H1 (cell line): Measurements from ENCODE around the gene SH3RF3. TPM values are rescaled to one million over a fixed set of nuclear protein-coding genes. Genes with fewer than 3 reads are reported as not detected.

Source experiments
- CTCF ChIA-PET: fragments of 300-600 bp; sonication (Branson Sonifier 250); formaldehyde crosslinking; loops from one replicate; lab custom pipeline; 2021; ENCODE audit not compliant: partially characterized antibody; lab: Charles Lee
- POLR2A ChIA-PET: fragments of 300-600 bp; sonication (Branson Sonifier 250); formaldehyde crosslinking; loops from one replicate; lab custom pipeline; 2021; ENCODE audit warnings: inconsistent platforms; ENCODE audit not compliant: partially characterized antibody; lab: Charles Lee
- DNase-seq, 2 experiments: peaks; one replicate each; pipeline versions ENCODE4 v3.0.0 to v3.0.0-alpha.2; 2010 to 2022; ENCODE audit warnings: low spot score in 2 of 2, low read depth in 1 of 2, mixed read lengths in 1 of 2
- FAIRE-seq: peaks from 2 replicates; lab custom pipeline; 2011; peaks lifted over from hg19 to GRCh38; lab: Jason Lieb, UNC
- H2AFZ ChIP-seq: 2 replicates; pipeline ENCODE4 v1.8.1; 2012; ENCODE audit warnings: low read length, inconsistent platforms
- H2AK5ac ChIP-seq: 2 replicates; pipeline ENCODE4 v1.6.1; 2013; ENCODE audit warnings: low read depth, low read length
- H2BK120ac ChIP-seq: replicated peaks from 2 replicates; pipeline ENCODE3; 2013; ENCODE audit warnings: low read depth, low read length, inconsistent platforms
- H2BK12ac ChIP-seq: 2 replicates; pipeline ENCODE4 v1.6.1; 2013; ENCODE audit warnings: low read depth, low read length
- H2BK15ac ChIP-seq: 2 replicates; pipeline ENCODE4 v1.6.1; 2013; ENCODE audit warnings: low read length
- H2BK20ac ChIP-seq: 2 replicates; pipeline ENCODE4 v1.6.1; 2013; ENCODE audit warnings: low read length
- H2BK5ac ChIP-seq: 2 replicates; pipeline ENCODE4 v1.6.1; 2013; ENCODE audit warnings: low read depth, low read length
- H3K14ac ChIP-seq: 2 replicates; pipeline ENCODE4 v1.6.1; 2013; ENCODE audit warnings: inconsistent platforms; ENCODE audit not compliant: insufficient read length
- H3K18ac ChIP-seq: 2 replicates; pipeline ENCODE4 v1.6.1; 2013; ENCODE audit warnings: low read length; ENCODE audit errors: extremely low read depth
- H3K23ac ChIP-seq: 2 replicates; pipeline ENCODE4 v1.6.1; 2013; ENCODE audit warnings: inconsistent platforms; ENCODE audit not compliant: insufficient read length
- H3K23me2 ChIP-seq: 2 replicates; pipeline ENCODE4 v1.6.1; 2013; ENCODE audit warnings: low read depth, low read length
- H3K27ac ChIP-seq: 2 replicates; pipeline ENCODE4 v1.6.1; 2011; ENCODE audit warnings: low read depth, low read length, inconsistent platforms
- H3K27me3 ChIP-seq, 4 experiments: replicated peaks in 1 of 4; 1 replicate in 1 of 4; 2 replicates in 3 of 4; pipeline versions ENCODE4 v1.6.1 to v1.8.1; 2011 to 2013; ENCODE audit warnings: low read length in 3 of 4, mild to moderate bottlenecking in 3 of 4, inconsistent platforms in 2 of 4, mixed read lengths in 2 of 4, moderate library complexity in 1 of 4; ENCODE audit not compliant: control insufficient read depth in 3 of 4, insufficient read depth in 3 of 4; ENCODE audit errors: extremely low read depth in 1 of 4
- H3K36me3 ChIP-seq, 4 experiments: 2 replicates each; pipeline versions ENCODE4 v1.6.1 to v1.8.1; 2011 to 2013; ENCODE audit warnings: mild to moderate bottlenecking in 4 of 4, low read length in 3 of 4, moderate library complexity in 2 of 4, control low read depth in 1 of 4, inconsistent platforms in 1 of 4; ENCODE audit not compliant: insufficient read depth in 4 of 4, control insufficient read depth in 2 of 4
- H3K4ac ChIP-seq: replicated peaks from 2 replicates; pipeline ENCODE3; 2013; ENCODE audit warnings: low read length, low read depth, mixed read lengths, inconsistent platforms; ENCODE audit not compliant: insufficient read length
- H3K4me1 ChIP-seq, 4 experiments: replicated peaks in 1 of 4; 1 replicate in 1 of 4; 2 replicates in 3 of 4; pipeline versions ENCODE4 v1.6.1 to v1.8.1; 2011 to 2013; ENCODE audit warnings: low read length in 3 of 4, inconsistent platforms in 2 of 4, mixed read lengths in 1 of 4; ENCODE audit not compliant: insufficient read depth in 4 of 4, control insufficient read depth in 3 of 4
- H3K4me2 ChIP-seq, 2 experiments: 2 replicates each; pipeline versions ENCODE4 v1.6.1 to v1.8.1; 2011 to 2013; ENCODE audit warnings: low read depth in 2 of 2, low read length in 2 of 2, control low read depth in 1 of 2, inconsistent platforms in 1 of 2, mild to moderate bottlenecking in 1 of 2; ENCODE audit not compliant: insufficient read depth in 1 of 2
- H3K4me3 ChIP-seq, 4 experiments: fragments of 200-600, 300-600 bp in 1 of 4; sonication (generic), shearing (Covaris generic), sonication (Bioruptor Twin) in 1 of 4; 2 replicates each; pipeline versions ENCODE4 v1.5.1 to v1.8.1; 2011 to 2016; ENCODE audit warnings: low read length in 4 of 4, low read depth in 3 of 4, control low read depth in 2 of 4, inconsistent platforms in 2 of 4, mild to moderate bottlenecking in 2 of 4, mixed read lengths in 1 of 4, moderate library complexity in 1 of 4; ENCODE audit not compliant: insufficient read depth in 2 of 4; ENCODE audit errors: extremely low read depth in 1 of 4
- H3K56ac ChIP-seq: replicated peaks from 2 replicates; pipeline ENCODE3; 2013; ENCODE audit warnings: low read depth, mild to moderate bottlenecking, mixed read lengths, low read length, inconsistent platforms; ENCODE audit not compliant: insufficient read length
- H3K79me1 ChIP-seq: 2 replicates; pipeline ENCODE4 v1.6.1; 2013; ENCODE audit warnings: low read depth, low read length, control low read depth
- H3K79me2 ChIP-seq, 2 experiments: 2 replicates each; pipeline versions ENCODE4 v1.6.1 to v1.8.1; 2012 to 2013; ENCODE audit warnings: low read length in 2 of 2, mild to moderate bottlenecking in 2 of 2, inconsistent platforms in 1 of 2; ENCODE audit not compliant: insufficient read depth in 2 of 2, control insufficient read depth in 1 of 2
- H3K9ac ChIP-seq, 4 experiments: replicated peaks in 1 of 4; 1 replicate in 1 of 4; 2 replicates in 3 of 4; pipeline versions ENCODE4 v1.6.1 to v1.8.1; 2011 to 2013; ENCODE audit warnings: low read depth in 3 of 4, low read length in 3 of 4, control low read depth in 2 of 4, mild to moderate bottlenecking in 2 of 4, moderate library complexity in 2 of 4, inconsistent platforms in 1 of 4; ENCODE audit errors: extremely low read depth in 1 of 4
- H3K9me3 ChIP-seq, 2 experiments: 2 replicates each; pipeline versions ENCODE4 v1.6.1 to v1.8.1; 2012 to 2013; ENCODE audit warnings: mild to moderate bottlenecking in 2 of 2, moderate library complexity in 2 of 2, control low read depth in 1 of 2, inconsistent platforms in 1 of 2, low read depth in 1 of 2, low read length in 1 of 2, mixed read lengths in 1 of 2; ENCODE audit not compliant: insufficient read depth in 2 of 2
- H4K20me1 ChIP-seq, 2 experiments: replicated peaks in 1 of 2; 2 replicates each; pipeline versions ENCODE3 to v1.8.1; 2011 to 2013; ENCODE audit warnings: inconsistent platforms in 2 of 2, low read length in 2 of 2, mild to moderate bottlenecking in 1 of 2; ENCODE audit not compliant: insufficient read depth in 2 of 2, control insufficient read depth in 1 of 2
- H4K5ac ChIP-seq: 2 replicates; pipeline ENCODE4 v1.6.1; 2013; ENCODE audit warnings: low read length, low read depth, mixed read lengths, inconsistent platforms; ENCODE audit not compliant: insufficient read length
- H4K8ac ChIP-seq: 2 replicates; pipeline ENCODE4 v1.8.0; 2013; ENCODE audit warnings: mild to moderate bottlenecking, moderate library complexity, low read length, inconsistent platforms; ENCODE audit not compliant: insufficient read depth; ENCODE audit errors: extremely low read depth
- H4K91ac ChIP-seq: replicated peaks from 2 replicates; pipeline ENCODE3; 2013; ENCODE audit warnings: low read length, mixed read lengths, inconsistent platforms; ENCODE audit not compliant: insufficient read length
- BCL11A ChIP-seq, 2 experiments: IDR thresholded peaks; one replicate each; pipeline ENCODE4 v1.6.1; 2011; ENCODE audit warnings: low read depth in 2 of 2, low read length in 2 of 2, mild to moderate bottlenecking in 2 of 2
- CHD2 ChIP-seq: IDR thresholded peaks from 2 replicates; pipeline ENCODE4 v1.6.1; 2012; ENCODE audit warnings: low read length, improper control_type of control experiment
- CTBP2 ChIP-seq: IDR thresholded peaks from 2 replicates; pipeline ENCODE4 v1.7.0; 2011; ENCODE audit warnings: borderline replicate concordance, mild to moderate bottlenecking, moderate library complexity, mixed read lengths, low read length; ENCODE audit not compliant: insufficient read depth, insufficient read length
- KDM1A ChIP-seq: fragments of 200-600, 300-600 bp; sonication (generic); IDR thresholded peaks from 2 replicates; pipeline ENCODE4 v1.7.1; 2016; ENCODE audit warnings: mild to moderate bottlenecking, low read length, borderline replicate concordance
- NANOG ChIP-seq: IDR thresholded peaks from 2 replicates; pipeline ENCODE4 v1.6.1; 2011; ENCODE audit warnings: low read length, low read depth, mild to moderate bottlenecking, inconsistent platforms; ENCODE audit not compliant: insufficient read depth, poor library complexity, severe bottlenecking
- POLR2A ChIP-seq, 2 experiments: IDR thresholded peaks; 1 replicate in 1 of 2; 2 replicates in 1 of 2; pipeline ENCODE4 v1.6.1; 2011; ENCODE audit warnings: low read depth in 2 of 2, low read length in 2 of 2, mild to moderate bottlenecking in 2 of 2; ENCODE audit errors: control extremely low read depth in 1 of 2
- POLR2AphosphoS5 ChIP-seq: IDR thresholded peaks from 2 replicates; pipeline ENCODE4 v1.6.1; 2011; ENCODE audit warnings: low read depth, low read length
- SIN3A ChIP-seq, 2 experiments: IDR thresholded peaks in 1 of 2; conservative IDR thresholded peaks in 1 of 2; 2 replicates each; pipeline ENCODE4 v1.6.1; 2011 to 2012; ENCODE audit warnings: low read length in 2 of 2, improper control_type of control experiment in 1 of 2, low read depth in 1 of 2, mild to moderate bottlenecking in 1 of 2
- WGBS, 2 experiments: shearing (Covaris generic) in 1 of 2; methylation state at CpG; one replicate each; pipeline versions ENCODE4 v1.1.6 to v1.1.7; 2013 to 2015; ENCODE audit warnings: low lambda C conversion rate in 2 of 2, mixed read lengths in 2 of 2, inconsistent platforms in 1 of 2, low coverage in 1 of 2, missing lambda C conversion rate in 1 of 2; ENCODE audit not compliant: insufficient replicate concordance in 2 of 2, insufficient coverage in 1 of 2, insufficient read length in 1 of 2; ENCODE audit errors: extremely low coverage in 1 of 2, missing lambda C conversion rate in 1 of 2; 5-methylcytosine and 5-hydroxymethylcytosine counted together
- polyA plus RNA-seq, 7 experiments: library from polyadenylated mRNA; depleted of rRNA in 3 of 7; stranded (reverse) in 5 of 7; unstranded in 2 of 7; fragments of >200 nt in 5 of 7; fragments of 200-250 nt in 2 of 7; gene quantifications; 1 replicate in 5 of 7; 2 replicates in 1 of 7; 4 replicates in 1 of 7; pipeline versions ENCODE4 v1.2.1 to v1.2.3, GENCODE V29; 2011 to 2013; ENCODE audit warnings: missing spikeins in 2 of 7, mixed read lengths in 2 of 7
- total RNA-seq: library from RNA; stranded (reverse); fragmentation: NEBNext Ultra II Directional; extraction: Animal tissue kit (Norgen Biotek cat#: 25700); gene quantifications from 2 replicates; pipeline ENCODE4 v1.2.1, GENCODE V29; 2021
- TF ChIP-seq, protein P1 (sequence below), 3 experiments: IDR thresholded peaks; 1 replicate in 2 of 3; 2 replicates in 1 of 3; pipeline versions ENCODE4 v1.5.1 to v1.6.1; 2011; ENCODE audit warnings: low read length in 3 of 3, mild to moderate bottlenecking in 3 of 3, inconsistent platforms in 2 of 3, low read depth in 1 of 3, moderate library complexity in 1 of 3; ENCODE audit not compliant: insufficient read depth in 1 of 3; ENCODE audit errors: control extremely low read depth in 1 of 3

Gene SH3RF3
- total and polyA plus RNA-seq, 2 of the 8 experiments (the other 6 are each of a cell fraction or from before 2014, with no cell fraction given) = 0.11 to 0.65 TPM

DNA sequence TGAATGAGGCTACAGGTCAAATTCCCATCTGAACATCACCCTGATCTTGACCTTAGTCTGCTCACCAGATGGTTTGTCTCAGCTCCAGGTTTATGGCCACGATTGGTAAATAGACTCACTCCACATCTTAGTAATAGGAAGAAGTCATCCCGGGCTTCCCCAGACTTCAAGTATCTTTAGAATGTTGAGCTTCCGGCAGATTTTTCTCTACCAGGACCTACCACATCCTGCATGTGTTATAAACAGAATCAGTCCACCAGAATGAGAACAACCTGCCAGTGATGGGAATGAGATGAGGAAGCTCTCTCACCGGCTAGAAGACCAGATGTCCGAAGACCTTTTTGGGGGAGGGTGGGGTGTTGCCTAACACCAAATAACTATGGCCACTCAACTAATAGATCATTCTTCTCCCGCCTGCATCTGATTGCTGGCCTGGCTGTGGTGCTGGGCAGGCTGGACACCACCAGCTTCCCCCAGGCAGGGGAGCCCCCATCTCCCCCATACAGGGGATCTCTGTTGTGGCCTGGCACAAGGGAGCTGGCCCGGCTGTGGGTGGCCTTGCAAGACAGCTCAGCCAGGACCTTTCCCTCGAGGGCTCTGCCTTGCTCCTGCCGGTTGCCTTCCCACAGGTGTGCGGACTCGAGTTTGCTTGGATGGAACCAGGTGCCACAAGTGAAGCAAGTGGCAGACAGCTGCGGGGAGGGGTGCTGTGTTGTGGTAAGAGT is 88.5 kb downstream of the SH3RF3 start:
- ChIA-PET CTCF (interaction anchor here (0.6 to 2.0 kb wide), 3 partner anchors 9 to 292 kb away, joined by 3 to 8 read pairs (median 4); no protein-coding TSS in a partner anchor), POLR2A (no interaction called here)
- no peak for DNase-seq
- Histone ChIP-seq H3K23me2 (no peaks in the 10 kb centered on the region), H3K14ac (no peak overlapping the region), H2BK5ac (no peak overlapping the region), H3K4me2 (no peak overlapping the region), H2BK15ac (no peak overlapping the region), H3K36me3 (no peaks in the 10 kb centered on the region), H2AK5ac (no peak overlapping the region), H3K18ac (no peak overlapping the region), H4K5ac (no peak overlapping the region), H3K56ac (no peak overlapping the region), H2BK12ac (no peak overlapping the region), H4K20me1 (no peaks in the 10 kb centered on the region), H2AFZ (no peak overlapping the region), H3K4ac (no peak overlapping the region), H2BK120ac (no peak overlapping the region), H3K23ac (no peak overlapping the region), H3K9me3 (no peaks in the 10 kb centered on the region), H4K91ac (no peak overlapping the region), H3K9ac (no peak overlapping the region), H3K4me3 (no peak overlapping the region), H3K27ac (no peak overlapping the region), H3K79me2 (no peaks in the 10 kb centered on the region), H3K27me3 (no peaks in the 10 kb centered on the region; a peak in 1 of 7 replicates), H4K8ac (no peak overlapping the region; the same call in 1 of the 2 replicates), H3K79me1 (no peaks in the 10 kb centered on the region), H2BK20ac (no peak overlapping the region), H3K4me1 (no peaks in the 10 kb centered on the region)
- no peak for TF ChIP-seq SIN3A (conservative IDR thresholded peaks at IDR 0.05 in 1 of 2, IDR thresholded peaks at IDR 0.05 in 1 of 2; ENCODE audit: low read depth in 1 of 2, low read length in 2 of 2)
- TF ChIP-seq, protein P1, sequence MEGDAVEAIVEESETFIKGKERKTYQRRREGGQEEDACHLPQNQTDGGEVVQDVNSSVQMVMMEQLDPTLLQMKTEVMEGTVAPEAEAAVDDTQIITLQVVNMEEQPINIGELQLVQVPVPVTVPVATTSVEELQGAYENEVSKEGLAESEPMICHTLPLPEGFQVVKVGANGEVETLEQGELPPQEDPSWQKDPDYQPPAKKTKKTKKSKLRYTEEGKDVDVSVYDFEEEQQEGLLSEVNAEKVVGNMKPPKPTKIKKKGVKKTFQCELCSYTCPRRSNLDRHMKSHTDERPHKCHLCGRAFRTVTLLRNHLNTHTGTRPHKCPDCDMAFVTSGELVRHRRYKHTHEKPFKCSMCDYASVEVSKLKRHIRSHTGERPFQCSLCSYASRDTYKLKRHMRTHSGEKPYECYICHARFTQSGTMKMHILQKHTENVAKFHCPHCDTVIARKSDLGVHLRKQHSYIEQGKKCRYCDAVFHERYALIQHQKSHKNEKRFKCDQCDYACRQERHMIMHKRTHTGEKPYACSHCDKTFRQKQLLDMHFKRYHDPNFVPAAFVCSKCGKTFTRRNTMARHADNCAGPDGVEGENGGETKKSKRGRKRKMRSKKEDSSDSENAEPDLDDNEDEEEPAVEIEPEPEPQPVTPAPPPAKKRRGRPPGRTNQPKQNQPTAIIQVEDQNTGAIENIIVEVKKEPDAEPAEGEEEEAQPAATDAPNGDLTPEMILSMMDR (IDR thresholded peaks at IDR 0.05; ENCODE audit: control extremely low read depth in 1 of 3, insufficient read depth in 1 of 3, low read depth in 1 of 3, low read length in 3 of 3) = no peak
- no peak for TF ChIP-seq POLR2AphosphoS5
- no peak for TF ChIP-seq CHD2
- TF ChIP-seq POLR2A (IDR thresholded peaks at IDR 0.05; ENCODE audit: control extremely low read depth in 1 of 2, low read depth in 2 of 2, low read length in 2 of 2) = no peak
- no peak for TF ChIP-seq NANOG
- no peak for TF ChIP-seq KDM1A
- TF ChIP-seq CTBP2 = no peak
- TF ChIP-seq BCL11A (IDR thresholded peaks at IDR 0.05; ENCODE audit: low read depth in 2 of 2, low read length in 2 of 2) = no peak
- no peak for FAIRE-seq
- 86% methylated on average over 12 of the region's 12 CpGs; no CpG with 5 or more reads in 1 of the 2 experiments for WGBS, 2 experiments
